Measurements from ENCODE around the gene KIN. TPM values are rescaled to one million over a fixed set of nuclear protein-coding genes. Genes with fewer than 3 reads are reported as not detected.

Gene KIN
- polyA plus RNA-seq, 1 experiment = 2.6 TPM

- no peak for DNase-seq (ENCODE audit: low read depth)
- no peaks in the 10 kb centered on the region for H3K27me3 ChIP-seq (ENCODE audit: control insufficient read depth, insufficient read depth, low read length)
- POLR2A ChIA-PET = no interaction called here
- CTCF ChIA-PET = no interaction called here
- H3K4me3 ChIP-seq (ENCODE audit: low read depth, low read length) = no peak overlapping the region
- H3K36me3 ChIP-seq (ENCODE audit: control insufficient read depth, insufficient read depth, low read length) = no peaks in the 10 kb centered on the region
- TF ChIP-seq CTCF (IDR thresholded peaks at IDR 0.05; ENCODE audit: insufficient read depth, low read depth, low read length) = no peak
Measured at GRCh38 chr10:7829289-7829834, 41.6 kb upstream of the KIN start.

GRCh38 chr10:7826971-7827370, 39.2 kb upstream of the KIN start:
- Histone ChIP-seq H3K4me3 (ENCODE audit: low read depth, low read length) (no peak overlapping the region), H3K27me3 (ENCODE audit: control insufficient read depth, insufficient read depth, low read length) (no peaks in the 10 kb centered on the region), H3K36me3 (ENCODE audit: control insufficient read depth, insufficient read depth, low read length) (no peaks in the 10 kb centered on the region)
- POLR2A ChIA-PET = no interaction called here
- no peak for DNase-seq (ENCODE audit: low read depth)
- CTCF ChIA-PET = interaction anchor here (0.7 to 1.4 kb wide), 2 partner anchors 14 to 183 kb away, joined by 3 read pairs; no protein-coding TSS in a partner anchor
- TF ChIP-seq CTCF (IDR thresholded peaks at IDR 0.05; ENCODE audit: insufficient read depth, low read depth, low read length) = peak; percentile 35; the same call in 1 of the 2 replicates

GRCh38 chr10:7824251-7824650, 36.5 kb upstream of the KIN start:
- CTCF ChIA-PET = no interaction called here
- TF ChIP-seq CTCF (IDR thresholded peaks at IDR 0.05; ENCODE audit: insufficient read depth, low read depth, low read length) = no peak
- no peak for DNase-seq (ENCODE audit: low read depth)
- Histone ChIP-seq H3K4me3 (ENCODE audit: low read depth, low read length) (no peak overlapping the region), H3K36me3 (ENCODE audit: control insufficient read depth, insufficient read depth, low read length) (no peaks in the 10 kb centered on the region), H3K27me3 (ENCODE audit: control insufficient read depth, insufficient read depth, low read length) (no peaks in the 10 kb centered on the region)
- POLR2A ChIA-PET = no interaction called here

GRCh38 chr10:7819121-7819460, 31.3 kb upstream of the KIN start:
- CTCF ChIA-PET = interaction anchor here (0.8 to 2.1 kb wide), 4 partner anchors 13 to 294 kb away, joined by 3 to 6 read pairs (median 4); no protein-coding TSS in a partner anchor
- no peaks in the 10 kb centered on the region for H3K27me3 ChIP-seq (ENCODE audit: control insufficient read depth, insufficient read depth, low read length)
- POLR2A ChIA-PET = no interaction called here
- DNase-seq (ENCODE audit: low read depth) = no peak
- no peaks in the 10 kb centered on the region for H3K36me3 ChIP-seq (ENCODE audit: control insufficient read depth, insufficient read depth, low read length)
- H3K4me3 ChIP-seq (ENCODE audit: low read depth, low read length) = peak overlapping the region; percentile 98
- TF ChIP-seq CTCF (IDR thresholded peaks at IDR 0.05; ENCODE audit: insufficient read depth, low read depth, low read length) = peak; percentile 64

- H3K36me3 ChIP-seq (ENCODE audit: control insufficient read depth, insufficient read depth, low read length) = no peaks in the 10 kb centered on the region
- ChIA-PET CTCF (interaction anchor here (1.6 to 2.1 kb wide), 2 partner anchors 16 to 293 kb away, joined by 4 to 6 read pairs; no protein-coding TSS in a partner anchor), POLR2A (no interaction called here)
- no peak for TF ChIP-seq CTCF (IDR thresholded peaks at IDR 0.05; ENCODE audit: insufficient read depth, low read depth, low read length)
- no peaks in the 10 kb centered on the region for H3K27me3 ChIP-seq (ENCODE audit: control insufficient read depth, insufficient read depth, low read length)
- peak within 1 kb of the TSS; percentile 98 for H3K4me3 ChIP-seq (ENCODE audit: low read depth, low read length)
- DNase-seq (ENCODE audit: low read depth) = no peak
Measured at GRCh38 chr10:7818295-7819120, 30.7 kb upstream of the KIN start, which contains the start of gene TAF3. TSS of gene TAF3 (plus strand) at chr10:7818505. CDS start at chr10:7818710, 205 bp downstream.

Data from BJ (cell line).